ENCODE data around the gene CROCC2.

Gene CROCC2

DNA sequence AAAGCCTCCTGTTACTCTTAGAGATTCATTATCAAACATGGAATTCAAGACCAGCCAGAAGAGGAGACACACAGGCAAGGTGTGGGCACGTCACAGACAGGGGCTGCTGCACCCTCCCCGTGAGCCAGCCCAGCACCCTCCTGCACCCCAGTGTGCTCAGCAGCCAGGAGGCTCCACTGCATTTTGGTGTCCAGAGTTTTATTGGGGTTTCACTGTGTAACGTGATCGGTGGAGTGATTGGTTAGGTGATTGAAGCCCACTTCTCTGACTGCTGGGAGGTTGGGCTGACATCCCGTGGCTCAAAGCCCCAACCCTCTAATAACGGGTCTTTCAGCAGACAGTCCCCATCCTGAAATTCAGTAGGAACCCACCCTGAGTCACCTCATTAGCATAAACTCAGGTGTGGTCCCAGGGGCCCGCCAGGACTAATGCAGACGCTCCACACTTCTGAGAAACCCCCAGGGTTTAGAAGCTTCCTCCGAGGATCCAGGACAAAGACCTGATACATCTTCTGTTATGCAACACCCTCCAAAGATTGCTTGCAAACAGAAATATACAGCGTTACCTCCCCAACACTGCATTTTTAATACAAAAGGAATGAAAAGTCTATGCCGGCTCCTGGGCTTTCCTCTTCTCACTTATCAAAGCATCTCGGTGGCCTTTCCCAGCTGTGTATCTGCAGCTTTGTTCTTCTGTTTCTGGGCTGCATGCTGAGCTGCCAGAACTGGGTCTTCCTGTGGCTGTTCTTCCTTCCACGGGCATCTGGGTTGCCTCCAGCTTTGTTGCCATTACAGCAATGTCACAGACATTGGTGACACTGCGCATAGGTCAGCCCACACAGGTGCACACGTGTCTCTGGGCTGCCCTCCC is 48.5 kb downstream of the CROCC2 start:
- in situ Hi-C loops (cut with MboI; ENCODE audit: low sequenced_read_pairs), result no loop called here

GRCh38 chr2:240955306-240956170 is 49.4 kb downstream of the CROCC2 start:
- in situ Hi-C loops (cut with MboI; ENCODE audit: low sequenced_read_pairs), result no loop called here

DNA sequence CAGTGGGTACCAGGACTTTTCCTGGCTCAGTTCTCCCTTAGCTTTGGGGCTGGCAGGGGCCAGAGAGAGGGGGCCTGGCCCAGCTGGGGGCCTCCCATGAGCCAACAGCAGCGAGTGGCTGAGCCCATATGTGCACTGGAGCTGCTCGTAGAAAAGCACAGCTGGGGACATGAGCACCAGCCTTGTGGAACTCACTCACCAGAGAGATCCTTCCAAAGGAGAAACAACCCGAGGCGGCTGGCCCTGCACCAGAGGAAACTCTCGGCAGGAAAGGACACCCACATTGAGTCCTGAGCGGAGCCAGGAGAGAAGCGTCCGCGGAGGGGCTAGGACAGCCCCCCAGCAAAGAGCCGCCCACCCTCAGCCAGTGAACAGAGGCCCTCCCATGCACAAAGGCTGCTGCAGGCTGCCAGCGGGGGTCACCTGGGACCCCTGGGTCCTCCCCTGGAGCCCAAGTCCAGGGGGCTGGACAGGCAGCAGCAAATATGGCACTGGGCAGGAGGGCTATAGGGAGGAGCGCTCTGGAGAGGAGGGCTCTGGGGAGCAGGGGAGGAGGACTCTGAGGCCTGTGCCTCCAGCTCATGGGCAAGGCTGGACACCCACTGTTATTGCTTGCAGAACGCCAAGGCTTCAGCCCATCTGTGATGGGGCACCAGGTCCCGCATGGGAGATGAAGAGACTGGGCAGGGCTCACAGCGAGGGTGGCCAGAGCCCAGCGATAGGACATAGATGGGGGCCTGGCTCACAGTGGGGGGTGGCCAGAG is 50.2 kb downstream of the CROCC2 start:
- in situ Hi-C loops (cut with MboI; ENCODE audit: low sequenced_read_pairs), result no loop called here

GRCh38 chr2:240956935-240957655 is 51.0 kb downstream of the CROCC2 start:
- in situ Hi-C loops (cut with MboI; ENCODE audit: low sequenced_read_pairs), result no loop called here

GRCh38 chr2:240957656-240958365 is 51.7 kb downstream of the CROCC2 start:
- in situ Hi-C loops (cut with MboI; ENCODE audit: low sequenced_read_pairs), result no loop called here

- in situ Hi-C loops (cut with MboI; ENCODE audit: low sequenced_read_pairs), result no loop called here
Measured at GRCh38 chr2:240958366-240959213, 52.5 kb downstream of the CROCC2 start.

GRCh38 chr2:240959214-240959940 is 53.2 kb downstream of the CROCC2 start:
- in situ Hi-C loops (cut with MboI; ENCODE audit: low sequenced_read_pairs), result no loop called here

GRCh38 chr2:240959941-240960308 is 53.8 kb downstream of the CROCC2 start:
- in situ Hi-C loops (cut with MboI; ENCODE audit: low sequenced_read_pairs), result no loop called here

GRCh38 chr2:240960309-240960970 is 54.3 kb downstream of the CROCC2 start:
- in situ Hi-C loops (cut with MboI; ENCODE audit: low sequenced_read_pairs), result no loop called here

DNA sequence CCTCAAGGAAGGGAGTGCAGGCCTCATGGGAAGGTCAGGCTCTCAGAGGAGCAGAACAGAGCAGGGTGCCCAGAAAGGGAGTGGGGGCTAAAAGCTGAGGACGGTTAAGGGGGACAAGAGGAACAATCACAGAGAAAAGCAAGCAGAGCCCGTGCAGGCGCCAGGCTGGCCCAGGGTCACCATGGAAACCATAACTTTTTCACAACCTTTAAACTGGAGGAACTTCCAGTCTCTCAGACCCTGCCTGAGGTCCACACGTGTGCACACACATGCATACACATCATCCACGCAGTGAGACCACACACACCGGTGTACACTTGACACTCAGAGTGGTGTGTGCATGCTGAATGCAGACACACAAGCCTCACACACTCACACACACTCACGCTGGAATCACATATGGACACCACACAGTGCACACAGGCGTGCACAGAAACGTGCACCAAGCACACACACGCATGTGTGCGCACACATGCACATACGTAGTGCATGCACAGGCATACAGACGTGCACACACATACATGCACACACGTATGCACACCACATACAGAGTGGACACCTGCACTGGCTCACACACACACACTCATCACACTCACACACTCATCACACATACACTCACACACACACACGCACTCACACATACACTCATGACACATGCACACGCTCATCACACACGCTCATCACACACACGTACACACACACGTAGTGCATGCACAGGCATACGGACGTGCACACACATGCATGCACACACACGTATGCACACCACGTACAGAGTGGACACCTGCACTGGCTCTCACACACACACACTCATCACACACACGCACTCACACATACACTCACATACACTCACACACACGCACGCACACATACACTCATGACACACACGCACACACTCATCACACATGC is 55.1 kb downstream of the CROCC2 start:
- in situ Hi-C loops (cut with MboI; ENCODE audit: low sequenced_read_pairs), result no loop called here

GRCh38 chr2:240961910-240962299 is 55.8 kb downstream of the CROCC2 start:
- in situ Hi-C loops (cut with MboI; ENCODE audit: low sequenced_read_pairs), result no loop called here

DNA sequence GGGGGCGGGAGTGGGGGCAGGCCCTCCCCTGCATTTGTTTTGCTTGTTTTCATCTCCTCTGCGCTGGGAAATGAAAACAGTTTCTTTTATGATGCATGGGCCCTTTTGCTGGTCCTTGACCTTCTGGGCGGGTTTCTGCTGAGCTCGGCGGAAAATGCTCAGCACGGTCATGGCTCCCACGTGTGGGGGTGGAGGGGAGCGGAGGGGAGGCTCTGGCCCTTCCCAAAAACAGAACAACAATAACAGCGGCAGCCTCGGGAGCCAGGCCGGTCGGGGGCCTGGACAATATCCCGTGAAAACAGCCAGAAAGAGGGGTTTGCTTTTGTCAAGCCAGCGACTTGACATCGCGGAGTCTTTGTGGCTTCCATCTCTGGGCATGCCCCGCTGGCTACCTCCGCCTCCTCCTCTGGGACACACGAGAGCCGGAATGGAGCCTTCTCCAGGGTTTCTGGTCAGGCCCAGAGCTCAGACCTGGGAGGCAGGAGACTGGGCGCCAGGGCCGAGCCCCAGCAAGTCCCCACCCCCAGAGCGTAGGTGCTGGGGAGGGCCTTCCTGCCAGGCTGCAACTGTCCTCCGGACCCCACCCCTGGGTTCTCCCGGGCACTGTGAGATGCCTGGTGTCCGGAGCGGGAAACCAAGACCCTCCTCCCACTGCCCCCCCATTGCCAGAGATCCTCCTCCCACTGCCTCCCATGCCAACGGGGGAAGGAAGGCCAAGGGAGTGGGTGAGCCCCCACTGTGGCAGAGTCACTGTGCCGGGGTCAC is 56.3 kb downstream of the CROCC2 start:
- in situ Hi-C loops (cut with MboI; ENCODE audit: low sequenced_read_pairs), result no loop called here

- in situ Hi-C loops (cut with MboI; ENCODE audit: low sequenced_read_pairs), result no loop called here
Measured at GRCh38 chr2:240963065-240963867, 57.1 kb downstream of the CROCC2 start.

DNA sequence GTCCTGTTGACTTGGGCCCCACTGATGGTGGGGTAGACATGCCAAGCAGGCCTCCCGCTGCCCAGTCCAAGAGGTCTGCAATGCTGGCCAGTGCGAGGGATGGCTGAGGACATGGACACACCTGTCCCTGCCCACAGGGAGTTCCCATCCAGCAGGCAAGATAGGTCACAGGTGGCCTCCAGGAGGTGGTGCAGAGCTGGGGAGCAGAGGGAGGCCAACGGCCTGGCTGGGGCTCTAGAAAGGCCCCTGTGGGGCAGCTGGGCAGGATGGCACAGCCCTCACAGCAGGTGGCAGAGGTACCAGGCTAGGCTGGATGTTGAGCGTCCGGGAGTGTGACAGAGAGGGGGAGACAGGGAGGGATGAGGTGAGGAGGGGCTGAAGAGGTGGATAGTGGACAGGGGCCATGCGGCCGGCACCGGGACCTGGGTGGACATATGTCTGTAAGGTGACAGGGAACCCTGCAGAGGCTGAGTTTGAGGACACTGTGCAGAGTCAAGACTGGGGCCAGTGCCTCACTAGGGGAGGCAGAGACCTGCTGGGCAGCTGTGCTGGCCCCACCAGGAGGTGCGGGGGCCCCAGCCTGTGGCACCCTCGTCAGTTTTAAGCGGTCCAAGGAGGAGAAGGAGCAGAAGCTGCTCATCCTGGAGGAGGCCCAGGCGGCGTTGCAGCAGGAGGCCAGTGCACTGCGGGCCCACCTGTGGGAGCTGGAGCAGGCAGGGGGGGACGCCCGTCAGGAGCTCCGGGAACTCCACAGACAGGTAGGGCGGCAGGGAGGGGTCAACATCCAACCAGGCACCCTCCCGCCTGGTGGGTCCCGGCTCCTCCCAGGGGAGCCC is 58.0 kb downstream of the CROCC2 start:
- in situ Hi-C loops (cut with MboI; ENCODE audit: low sequenced_read_pairs), result no loop called here
